ENCODE results near the gene PPP3R2. TPM values are rescaled to one million over a fixed set of nuclear protein-coding genes. Genes with fewer than 3 reads are reported as not detected.

PPP3R2 gene, protein sequence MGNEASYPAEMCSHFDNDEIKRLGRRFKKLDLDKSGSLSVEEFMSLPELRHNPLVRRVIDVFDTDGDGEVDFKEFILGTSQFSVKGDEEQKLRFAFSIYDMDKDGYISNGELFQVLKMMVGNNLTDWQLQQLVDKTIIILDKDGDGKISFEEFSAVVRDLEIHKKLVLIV
- polyA plus RNA-seq (2012; ENCODE audit: insufficient read depth, insufficient read length, low read depth): not detected

DNA sequence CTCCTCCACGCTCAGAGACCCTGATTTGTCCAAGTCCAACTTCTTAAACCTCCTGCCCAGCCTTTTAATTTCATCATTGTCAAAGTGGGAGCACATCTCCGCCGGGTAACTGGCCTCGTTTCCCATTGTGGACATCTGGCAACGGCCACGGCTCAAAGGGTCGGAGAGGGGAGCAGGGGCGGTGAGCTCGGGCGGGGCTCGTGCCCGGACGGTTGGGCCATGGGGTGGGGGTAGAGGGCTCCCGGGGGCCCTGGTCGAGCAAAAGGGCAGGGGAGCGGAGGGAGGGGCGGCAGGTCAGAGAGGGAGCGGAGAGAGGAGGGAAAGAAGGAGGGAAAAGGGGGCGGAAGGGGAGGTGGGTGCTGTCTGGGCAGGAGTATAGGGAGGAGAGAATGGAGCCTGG, at the start of gene PPP3R2:
TSS of gene PPP3R2 (minus strand) at position 174 of the 400 bp plus-strand sequence. CDS start at position 126, 48 bp downstream.
- Histone ChIP-seq H3K27me3 (peaks cover 5% of the 10 kb centered on the region), H3K36me3 (no peaks in the 10 kb centered on the region), H3K4me1 (no peaks in the 10 kb centered on the region), H3K9me3 (no peaks in the 10 kb centered on the region), H3K4me3 (ENCODE audit: low read depth, low read length) (no peak within 1 kb of the TSS)
- no peak for TF ChIP-seq CTCF (IDR thresholded peaks at IDR 0.05; ENCODE audit: low read depth, low read length)
- no peak for DNase-seq

DNA sequence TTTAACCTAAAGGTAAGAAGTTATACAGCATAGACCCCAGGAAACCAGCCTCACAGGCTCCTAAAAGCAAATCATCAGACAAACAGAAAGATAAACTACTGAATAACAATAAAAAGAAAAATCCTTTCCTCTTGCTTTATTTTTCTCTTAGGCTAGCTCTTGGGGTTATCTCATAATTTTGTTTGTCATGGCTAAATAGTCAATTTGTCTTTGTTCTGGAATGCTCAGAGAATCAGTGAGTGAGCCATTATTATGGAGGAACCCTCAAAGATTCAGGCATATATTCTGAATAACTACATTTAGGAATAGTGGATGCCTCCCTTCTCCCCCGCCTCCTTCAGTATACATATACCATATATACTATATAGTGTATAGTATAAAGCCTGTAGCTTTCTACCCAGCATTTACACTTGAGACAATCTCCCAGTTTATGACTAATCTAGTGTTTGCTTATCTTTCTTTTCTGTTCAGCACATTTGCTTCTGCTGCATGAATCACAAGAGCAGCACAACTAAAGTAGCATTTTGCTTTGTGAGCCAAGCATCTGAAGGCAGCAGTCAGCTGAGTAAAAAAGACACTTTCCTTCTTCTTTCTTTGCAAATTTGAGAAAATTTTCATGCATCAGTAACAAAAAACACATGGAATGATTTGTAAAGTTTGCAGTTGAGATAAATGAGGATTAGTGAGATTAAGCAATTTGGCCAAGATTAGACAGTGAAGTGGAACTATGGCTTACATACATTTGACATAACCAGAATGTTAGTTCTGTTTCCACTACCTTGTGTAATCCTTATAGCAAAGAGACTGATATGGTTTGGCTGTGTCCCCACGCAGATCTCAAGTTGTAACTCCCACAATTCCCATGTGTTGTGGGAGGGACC, 45.3 kb upstream of the PPP3R2 start:
- no peak for DNase-seq

DNA sequence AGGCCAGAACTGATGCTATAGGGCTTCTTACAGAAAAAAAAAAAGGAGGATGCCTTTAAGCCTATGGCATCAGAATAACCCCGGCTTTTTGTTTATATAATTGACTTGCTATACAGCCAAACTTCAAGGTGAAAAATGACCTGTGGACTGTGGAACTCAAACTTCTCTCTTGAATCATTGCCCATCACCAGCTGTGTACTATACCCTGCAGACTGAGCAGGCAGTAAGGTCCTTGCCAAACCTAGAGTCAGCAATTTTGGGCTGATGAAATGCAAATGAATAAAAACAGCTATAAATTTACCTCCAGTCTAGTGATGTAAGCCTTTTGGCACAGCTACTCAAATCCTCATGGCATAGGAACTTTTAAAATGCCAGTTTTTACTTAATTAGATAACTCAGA, 44.5 kb upstream of the PPP3R2 start:
- no peak overlapping the region for H3K4me3 ChIP-seq (ENCODE audit: low read depth, low read length)
- DNase-seq: no peak

More for the DNA sequence above, 45.3 kb upstream of the PPP3R2 start:
- Histone ChIP-seq H3K4me1 (no peaks in the 10 kb centered on the region), H3K9me3 (no peaks in the 10 kb centered on the region), H3K36me3 (no peaks in the 10 kb centered on the region), H3K27me3 (no peaks in the 10 kb centered on the region), H3K4me3 (ENCODE audit: low read depth, low read length) (no peak overlapping the region)
- no peak for TF ChIP-seq CTCF (IDR thresholded peaks at IDR 0.05; ENCODE audit: low read depth, low read length)

DNA sequence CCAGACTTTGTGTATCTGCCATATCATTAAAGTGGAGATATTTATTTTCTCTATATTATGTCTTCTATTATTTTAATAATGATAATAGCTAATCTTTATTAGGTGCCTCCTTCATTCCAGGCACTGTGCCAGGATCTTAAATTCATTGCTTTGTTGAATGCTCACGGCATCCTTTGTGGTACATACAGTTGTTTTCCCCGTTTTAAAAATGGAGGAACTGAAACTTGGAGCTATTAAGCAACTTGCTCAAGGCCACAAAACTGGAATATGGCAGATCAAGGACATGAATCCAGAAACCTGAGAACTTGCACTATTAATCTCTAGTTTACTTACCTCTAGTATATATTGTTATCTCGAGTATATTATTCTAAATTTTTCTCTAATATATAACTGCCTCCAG, 41.5 kb upstream of the PPP3R2 start:
- Histone ChIP-seq H3K4me1 (no peaks in the 10 kb centered on the region), H3K27me3 (no peaks in the 10 kb centered on the region), H3K4me3 (ENCODE audit: low read depth, low read length) (no peak overlapping the region), H3K36me3 (no peaks in the 10 kb centered on the region), H3K9me3 (no peaks in the 10 kb centered on the region)
- DNase-seq: no peak
- TF ChIP-seq CTCF (IDR thresholded peaks at IDR 0.05; ENCODE audit: low read depth, low read length): no peak

More for the DNA sequence above, 44.5 kb upstream of the PPP3R2 start:
- no peak for TF ChIP-seq CTCF (IDR thresholded peaks at IDR 0.05; ENCODE audit: low read depth, low read length)
- Histone ChIP-seq H3K4me1 (no peaks in the 10 kb centered on the region), H3K36me3 (no peaks in the 10 kb centered on the region), H3K9me3 (no peaks in the 10 kb centered on the region), H3K27me3 (no peaks in the 10 kb centered on the region)

- no peak for DNase-seq
- Histone ChIP-seq H3K27me3 (no peaks in the 10 kb centered on the region), H3K9me3 (no peaks in the 10 kb centered on the region), H3K4me3 (ENCODE audit: low read depth, low read length) (no peak overlapping the region), H3K36me3 (no peaks in the 10 kb centered on the region), H3K4me1 (no peaks in the 10 kb centered on the region)
- TF ChIP-seq CTCF (IDR thresholded peaks at IDR 0.05; ENCODE audit: low read depth, low read length): no peak
Measured at GRCh38 chr9:101635473-101635872, 40.7 kb upstream of the PPP3R2 start.

All from BE2C (cell line).